Endothelial cell of umbilical vein (primary cell): Measurements from ENCODE around the gene LTK.

Experiments used
- EZH2 ChIP-seq: IDR thresholded peaks from 2 replicates; pipeline ENCODE4 v1.6.1; 2012; ENCODE audit warnings: borderline replicate concordance, low read depth, mild to moderate bottlenecking, moderate library complexity, low read length, inconsistent platforms; ENCODE audit not compliant: severe bottlenecking
- FOS ChIP-seq: IDR thresholded peaks from 2 replicates; pipeline ENCODE4 v1.6.1; 2011; ENCODE audit warnings: mild to moderate bottlenecking, low read length, moderate library complexity, borderline replicate concordance; ENCODE audit not compliant: insufficient read depth
- GATA2 ChIP-seq: IDR thresholded peaks from 2 replicates; pipeline ENCODE4 v1.7.0; 2011; ENCODE audit warnings: low read depth, mild to moderate bottlenecking, moderate library complexity, mixed read lengths, low read length; ENCODE audit not compliant: insufficient read length, insufficient read depth
- JUN ChIP-seq: IDR thresholded peaks from 2 replicates; pipeline ENCODE4 v1.6.1; 2011; ENCODE audit warnings: borderline replicate concordance, low read depth; ENCODE audit not compliant: insufficient read length, insufficient read depth
- MAX ChIP-seq: IDR thresholded peaks from 2 replicates; pipeline ENCODE4 v1.6.1; 2011; ENCODE audit not compliant: insufficient read depth, insufficient read length
- MYC ChIP-seq: IDR thresholded peaks from one replicate; pipeline ENCODE4 v1.6.1; 2011; ENCODE audit warnings: mild to moderate bottlenecking, low read depth, low read length
- POLR2A ChIP-seq: IDR thresholded peaks from 2 replicates; pipeline ENCODE4 v1.6.1; 2012; ENCODE audit warnings: low read depth, mild to moderate bottlenecking, control low read depth, low read length
- POLR2AphosphoS5 ChIP-seq: IDR thresholded peaks from 2 replicates; pipeline ENCODE4 v1.6.1; 2012; ENCODE audit warnings: low read depth, mild to moderate bottlenecking, control low read depth, low read length, moderate library complexity; ENCODE audit not compliant: insufficient read depth
- TF ChIP-seq, protein P1 (sequence below), 2 donors: IDR thresholded peaks; 1 replicate in 1 of 2; 2 replicates in 1 of 2; pipeline ENCODE4 v1.5.1; 2011; ENCODE audit warnings: low read length in 2 of 2, mild to moderate bottlenecking in 2 of 2, moderate library complexity in 2 of 2, control low read depth in 1 of 2, inconsistent platforms in 1 of 2, low read depth in 1 of 2; ENCODE audit not compliant: insufficient read depth in 1 of 2; ENCODE audit errors: extremely low read depth in 1 of 2

DNA sequence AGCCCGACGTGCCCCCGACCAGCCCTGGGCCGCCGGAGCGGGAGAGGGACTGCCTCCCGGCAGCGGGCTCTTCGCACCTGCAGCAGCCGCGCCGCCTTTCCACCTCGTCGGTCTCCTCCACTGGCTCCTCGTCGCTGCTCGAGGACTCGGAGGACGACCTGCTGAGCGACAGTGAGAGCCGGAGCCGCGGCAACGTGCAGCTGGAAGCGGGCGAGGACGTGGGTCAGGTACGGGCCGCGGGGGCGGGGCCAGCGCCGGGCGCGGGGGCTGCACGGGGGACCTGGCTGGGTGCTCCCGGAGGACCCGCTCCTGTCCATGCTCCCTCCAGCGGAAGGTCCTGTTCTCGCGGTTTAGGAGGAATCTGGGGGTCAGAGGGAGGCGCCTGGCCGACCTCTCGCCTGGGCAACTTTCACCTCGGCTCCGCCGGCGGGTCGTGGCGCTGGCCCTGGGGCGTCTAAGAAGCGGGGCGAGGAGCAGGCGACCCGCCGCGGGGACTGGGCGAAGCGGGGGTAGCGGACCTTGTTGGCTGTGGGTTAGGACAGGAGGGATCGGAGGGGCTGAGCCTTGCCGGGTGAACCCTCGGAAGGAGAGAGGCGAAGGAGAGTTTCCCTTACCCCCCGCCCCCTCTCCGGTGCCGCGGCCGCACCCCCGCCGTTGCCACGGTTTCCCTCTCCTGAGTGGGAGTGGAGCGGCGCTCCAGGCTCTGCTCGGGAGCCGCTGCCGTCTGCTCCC, 19.3 kb downstream of the LTK start:
- TF ChIP-seq, protein P1, sequence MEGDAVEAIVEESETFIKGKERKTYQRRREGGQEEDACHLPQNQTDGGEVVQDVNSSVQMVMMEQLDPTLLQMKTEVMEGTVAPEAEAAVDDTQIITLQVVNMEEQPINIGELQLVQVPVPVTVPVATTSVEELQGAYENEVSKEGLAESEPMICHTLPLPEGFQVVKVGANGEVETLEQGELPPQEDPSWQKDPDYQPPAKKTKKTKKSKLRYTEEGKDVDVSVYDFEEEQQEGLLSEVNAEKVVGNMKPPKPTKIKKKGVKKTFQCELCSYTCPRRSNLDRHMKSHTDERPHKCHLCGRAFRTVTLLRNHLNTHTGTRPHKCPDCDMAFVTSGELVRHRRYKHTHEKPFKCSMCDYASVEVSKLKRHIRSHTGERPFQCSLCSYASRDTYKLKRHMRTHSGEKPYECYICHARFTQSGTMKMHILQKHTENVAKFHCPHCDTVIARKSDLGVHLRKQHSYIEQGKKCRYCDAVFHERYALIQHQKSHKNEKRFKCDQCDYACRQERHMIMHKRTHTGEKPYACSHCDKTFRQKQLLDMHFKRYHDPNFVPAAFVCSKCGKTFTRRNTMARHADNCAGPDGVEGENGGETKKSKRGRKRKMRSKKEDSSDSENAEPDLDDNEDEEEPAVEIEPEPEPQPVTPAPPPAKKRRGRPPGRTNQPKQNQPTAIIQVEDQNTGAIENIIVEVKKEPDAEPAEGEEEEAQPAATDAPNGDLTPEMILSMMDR (IDR thresholded peaks at IDR 0.05; ENCODE audit: extremely low read depth in 1 of 2, insufficient read depth in 1 of 2, low read depth in 1 of 2, low read length in 2 of 2): no peak
- TF ChIP-seq EZH2 (peak; percentile 46), FOS (no peak), POLR2AphosphoS5 (no peak), GATA2 (no peak), POLR2A (no peak), MAX (no peak), JUN (no peak), MYC (no peak)
